Measurements from ENCODE around the gene PKIG. TPM values are rescaled to one million over a fixed set of nuclear protein-coding genes. Genes with fewer than 3 reads are reported as not detected.

Gene PKIG
- total RNA-seq, 1 experiment from 2014 or later = 20.1 TPM

GRCh38 chr20:44616604-44616964 lies 34.2 kb downstream of the PKIG start (continued):
- TF ChIP-seq EZH2 (IDR thresholded peaks at IDR 0.05) (no peak), ZFX (IDR thresholded peaks at IDR 0.05) (no peak), ZNF274 (IDR thresholded peaks at IDR 0.05; ENCODE audit: low read depth, low read length) (no peak), FOSL1 (IDR thresholded peaks at IDR 0.05; ENCODE audit: low read depth) (no peak), SIN3A (IDR thresholded peaks at IDR 0.05; ENCODE audit: low read depth) (no peak), ELF1 (IDR thresholded peaks at IDR 0.05; ENCODE audit: borderline replicate concordance, low read depth) (no peak)

- intact Hi-C loops (cut with micrococcal nuclease) = no loop called here
- BruUV-seq (replicated peaks) = no TSS peak
- Histone ChIP-seq H3K36me3 (ENCODE audit: control insufficient read depth in 1 of 2, insufficient read depth in 2 of 2, low read length in 2 of 2) (peaks cover 10 to 40% of the 10 kb centered on the region in 2 experiments; a peak in 3 of 4 replicates), H3K27me3 (ENCODE audit: insufficient read depth, low read length) (no peaks in the 10 kb centered on the region), H3K4me2 (ENCODE audit: low read length) (no peak overlapping the region), H3K79me2 (ENCODE audit: insufficient read depth, low read length) (no peaks in the 10 kb centered on the region), H3K9me2 (ENCODE audit: insufficient read depth) (no peaks in the 10 kb centered on the region), H3K27ac (ENCODE audit: low read depth, low read length) (no peak overlapping the region), H3K9me3 (ENCODE audit: control insufficient read depth in 1 of 2, insufficient read depth in 1 of 2, low read depth in 1 of 2, low read length in 2 of 2) (peaks cover 0 to 3% of the 10 kb centered on the region in 2 experiments; a peak in 3 of 4 replicates), H2AFZ (ENCODE audit: low read depth, low read length, poor library complexity, severe bottlenecking) (no peak overlapping the region), H3K9ac (ENCODE audit: low read length) (no peak overlapping the region), H3K4me3 (replicated peaks in 1 of 2; ENCODE audit: low read depth in 1 of 2, low read length in 2 of 2) (no peak overlapping the region), H3K4me1 (ENCODE audit: control insufficient read depth in 1 of 2, insufficient read depth in 2 of 2, low read length in 2 of 2) (no peaks in the 10 kb centered on the region), H4K20me1 (ENCODE audit: insufficient read depth) (no peaks in the 10 kb centered on the region)
- CTCF ChIA-PET = interaction anchor here (0.8 kb wide), 1 partner anchor 65 kb away, joined by 3 read pairs; no protein-coding TSS in a partner anchor
- ATAC-seq (no peak), DNase-seq (ENCODE audit: low read depth, low spot score) (no peak)
- POLR2A ChIA-PET = no interaction called here
- no peak for TF ChIP-seq CEBPB (IDR thresholded peaks at IDR 0.05; ENCODE audit: low read depth)
- no peak for TF ChIP-seq POLR2AphosphoS5 (IDR thresholded peaks at IDR 0.05; ENCODE audit: low read depth, low read length)
- no peak for TF ChIP-seq ZBTB33 (IDR thresholded peaks at IDR 0.05; ENCODE audit: extremely low read depth, insufficient replicate concordance, low read length)
- no peak for TF ChIP-seq MAX (IDR thresholded peaks at IDR 0.05)
- no peak for TF ChIP-seq YY1 (IDR thresholded peaks at IDR 0.05; ENCODE audit: extremely low read depth, insufficient replicate concordance, low read depth, low read length)
- no peak for TF ChIP-seq CBX3 (IDR thresholded peaks at IDR 0.05; ENCODE audit: low read depth)
- TF ChIP-seq SP1 (IDR thresholded peaks at IDR 0.05; ENCODE audit: low read depth) = no peak
- no peak for TF ChIP-seq SIN3A (IDR thresholded peaks at IDR 0.05; ENCODE audit: low read depth)
- no peak for TF ChIP-seq REST (IDR thresholded peaks at IDR 0.05; ENCODE audit: low read depth)
- no peak for TF ChIP-seq JUND (IDR thresholded peaks at IDR 0.05)
- no peak for TF ChIP-seq ATF3 (IDR thresholded peaks at IDR 0.05)
- no peak for TF ChIP-seq ZNF274 (IDR thresholded peaks at IDR 0.05; ENCODE audit: low read depth, low read length)
- no peak for TF ChIP-seq EZH2 (IDR thresholded peaks at IDR 0.05)
- TF ChIP-seq ELF1 (IDR thresholded peaks at IDR 0.05; ENCODE audit: borderline replicate concordance, low read depth) = no peak
- no peak for TF ChIP-seq EZH2phosphoT487 (IDR thresholded peaks at IDR 0.05; ENCODE audit: borderline replicate concordance)
- RAD21 ChIA-PET (ENCODE audit: low non-redundant PET in 1 of 2, low total read pairs in 2 of 2, uncharacterized antibody in 2 of 2, unreplicated experiment in 2 of 2) = no interaction called here
Observed at GRCh38 chr20:44618318-44618731, 35.9 kb downstream of the PKIG start.
